HL-60 (cell line): ENCODE results near the gene ARFGAP1.

Source experiments
- DNase-seq, 2 experiments: peaks; one replicate each; pipeline ENCODE4 v3.0.0-alpha.2; 2010 to 2020; ENCODE audit warnings: low read depth in 1 of 2, low spot score in 1 of 2
- H3K27ac ChIP-seq: fragments of 250-450 bp; sonication (Bioruptor Pico); replicated peaks from 2 replicates; pipeline ENCODE4 v1.5.1; 2020; ENCODE audit warnings: mild to moderate bottlenecking, moderate library complexity
- H3K27me3 ChIP-seq: fragments of 250-450 bp; sonication (Bioruptor Pico); 2 replicates; pipeline ENCODE4 v1.5.1; 2021; ENCODE audit warnings: mild to moderate bottlenecking, moderate library complexity; ENCODE audit not compliant: insufficient read depth, poor library complexity, severe bottlenecking
- H3K4me3 ChIP-seq: replicated peaks from 2 replicates; pipeline ENCODE4 v1.5.1; 2011; ENCODE audit warnings: mild to moderate bottlenecking, control low read depth, low read length; ENCODE audit not compliant: insufficient read depth
- GABPA ChIP-seq: IDR thresholded peaks from 2 replicates; pipeline ENCODE4 v1.6.1; 2012; ENCODE audit warnings: low read depth
- POLR2AphosphoS5 ChIP-seq: IDR thresholded peaks from 2 replicates; pipeline ENCODE4 v1.6.1; 2012; ENCODE audit warnings: low read depth
- REST ChIP-seq: IDR thresholded peaks from 2 replicates; pipeline ENCODE4 v1.6.1; 2012; ENCODE audit warnings: low read depth; ENCODE audit not compliant: insufficient replicate concordance
- SPI1 ChIP-seq: IDR thresholded peaks from 2 replicates; pipeline ENCODE4 v1.6.1; 2012; ENCODE audit warnings: low read depth, mild to moderate bottlenecking, borderline replicate concordance
- TF ChIP-seq, protein P1 (sequence below): IDR thresholded peaks from one replicate; pipeline ENCODE4 v1.5.1; 2011; ENCODE audit warnings: low read length, control low read depth, inconsistent platforms; ENCODE audit not compliant: insufficient read depth

The ARFGAP1 gene

GRCh38 chr20:63290677-63291472 lies 18.3 kb downstream of the ARFGAP1 start:
- Histone ChIP-seq H3K27ac (no peak overlapping the region), H3K27me3 (peaks cover 12% of the 10 kb centered on the region), H3K4me3 (no peak overlapping the region)
- TF ChIP-seq REST (no peak), GABPA (no peak)
- TF ChIP-seq, protein P1, sequence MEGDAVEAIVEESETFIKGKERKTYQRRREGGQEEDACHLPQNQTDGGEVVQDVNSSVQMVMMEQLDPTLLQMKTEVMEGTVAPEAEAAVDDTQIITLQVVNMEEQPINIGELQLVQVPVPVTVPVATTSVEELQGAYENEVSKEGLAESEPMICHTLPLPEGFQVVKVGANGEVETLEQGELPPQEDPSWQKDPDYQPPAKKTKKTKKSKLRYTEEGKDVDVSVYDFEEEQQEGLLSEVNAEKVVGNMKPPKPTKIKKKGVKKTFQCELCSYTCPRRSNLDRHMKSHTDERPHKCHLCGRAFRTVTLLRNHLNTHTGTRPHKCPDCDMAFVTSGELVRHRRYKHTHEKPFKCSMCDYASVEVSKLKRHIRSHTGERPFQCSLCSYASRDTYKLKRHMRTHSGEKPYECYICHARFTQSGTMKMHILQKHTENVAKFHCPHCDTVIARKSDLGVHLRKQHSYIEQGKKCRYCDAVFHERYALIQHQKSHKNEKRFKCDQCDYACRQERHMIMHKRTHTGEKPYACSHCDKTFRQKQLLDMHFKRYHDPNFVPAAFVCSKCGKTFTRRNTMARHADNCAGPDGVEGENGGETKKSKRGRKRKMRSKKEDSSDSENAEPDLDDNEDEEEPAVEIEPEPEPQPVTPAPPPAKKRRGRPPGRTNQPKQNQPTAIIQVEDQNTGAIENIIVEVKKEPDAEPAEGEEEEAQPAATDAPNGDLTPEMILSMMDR = peak; percentile 34
- peak in 1 of 2 experiments; percentile 46 for DNase-seq

DNA sequence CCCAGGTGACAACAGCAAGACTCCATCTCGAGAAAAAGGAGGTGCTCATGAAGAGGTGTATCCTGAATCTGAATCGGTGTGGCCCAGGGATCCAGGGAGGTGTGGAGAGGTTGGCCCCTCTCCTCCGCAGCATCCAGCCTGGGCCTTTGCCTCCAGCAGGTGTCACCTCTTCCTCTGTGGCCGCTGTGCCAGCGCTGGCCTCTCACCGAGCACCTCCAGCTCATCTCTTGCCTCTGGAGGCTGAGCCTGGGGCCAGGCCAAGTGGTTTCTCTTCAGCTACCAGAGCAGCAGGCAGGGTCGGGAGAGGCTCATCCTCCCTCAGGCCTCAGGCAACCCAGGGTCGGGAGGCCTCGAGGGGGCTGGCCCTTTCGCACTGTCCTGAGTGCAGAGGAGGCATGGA lies 19.2 kb downstream of the ARFGAP1 start:
- DNase-seq = no peak
- H3K27ac ChIP-seq = no peak overlapping the region
- no peak overlapping the region for H3K4me3 ChIP-seq
- peaks cover 19% of the 10 kb centered on the region for H3K27me3 ChIP-seq
- TF ChIP-seq REST (no peak), POLR2AphosphoS5 (no peak), GABPA (no peak), SPI1 (no peak)
- TF ChIP-seq, protein P1 = no peak

DNA sequence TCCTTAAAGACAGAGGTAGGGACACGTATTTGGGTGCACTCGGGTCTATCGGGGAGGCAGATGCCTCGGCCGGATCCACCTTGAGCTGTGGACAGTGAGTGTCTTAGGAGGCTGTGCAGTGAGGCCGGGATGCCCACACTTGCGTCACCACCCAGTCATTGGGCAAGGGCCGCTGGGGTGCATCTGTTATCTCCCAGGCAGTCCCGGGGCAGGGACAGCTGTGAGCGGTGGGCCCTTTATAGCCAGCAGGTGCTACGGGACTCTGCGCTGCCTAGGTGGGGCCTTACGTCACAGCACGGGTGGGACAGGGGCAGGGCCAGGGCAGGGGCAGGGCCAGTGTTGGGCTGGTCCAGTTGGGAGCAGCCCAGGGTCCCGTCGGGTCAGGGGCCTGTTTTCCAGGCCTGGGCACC lies 19.7 kb downstream of the ARFGAP1 start:
- H3K27ac ChIP-seq = no peak overlapping the region
- DNase-seq = no peak
- peaks cover 20% of the 10 kb centered on the region for H3K27me3 ChIP-seq
- H3K4me3 ChIP-seq = no peak overlapping the region
- TF ChIP-seq REST (no peak), POLR2AphosphoS5 (no peak), GABPA (no peak), SPI1 (no peak)
- TF ChIP-seq, protein P1 = no peak
